Heart right ventricle (tissue), 16 donors: ENCODE results near the gene PRSS3. TPM values are rescaled to one million over a fixed set of nuclear protein-coding genes. Genes with fewer than 3 reads are reported as not detected.
A peak's percentile ranks its signal among the peaks of the same experiment; 100 is the strongest.
"Not testable (repeated sequence)": the region's sequence is repeated elsewhere in the genome, so short reads cannot be mapped to it uniquely, and the experiment has no call there.

Source experiments
- ATAC-seq, 8 donors: fragments of 200-7000 bp; cut with Tn5 transposase; one replicate each; pipeline ENCODE4 v1.9.1; 2020; ENCODE audit warnings: mild to moderate bottlenecking in 8 of 8, moderate library complexity in 8 of 8, moderate number of reproducible peaks in 1 of 8
- DNase-seq, 2 donors: peaks; one replicate each; pipeline ENCODE4 v3.0.0-alpha.2; 2020
- H3K27ac ChIP-seq, 10 donors: fragments of 200-600 bp; sonication (generic) in 2 of 10; one replicate each; pipeline versions ENCODE4 v1.5.0 to v1.8.0; 2020 to 2022; ENCODE audit warnings: mild to moderate bottlenecking in 3 of 10
- H3K27me3 ChIP-seq, 7 donors: fragments of 200-600 bp; one replicate each; pipeline ENCODE4 v1.8.0; 2021 to 2022; ENCODE audit warnings: mild to moderate bottlenecking in 2 of 7
- H3K36me3 ChIP-seq, 9 donors: fragments of 200-600 bp; sonication (generic) in 1 of 9; one replicate each; pipeline versions ENCODE4 v1.5.0 to v1.8.0; 2020 to 2022; ENCODE audit warnings: mild to moderate bottlenecking in 2 of 9
- H3K4me1 ChIP-seq, 9 donors: fragments of 200-600 bp; sonication (generic) in 1 of 9; one replicate each; pipeline versions ENCODE4 v1.5.0 to v1.8.0; 2020 to 2022; ENCODE audit warnings: mild to moderate bottlenecking in 4 of 9
- H3K4me3 ChIP-seq, 10 donors: fragments of 200-600 bp; sonication (generic) in 2 of 10; one replicate each; pipeline versions ENCODE4 v1.5.0 to v1.8.0; 2020 to 2022; ENCODE audit warnings: mild to moderate bottlenecking in 7 of 10, moderate library complexity in 2 of 10
- H3K9me3 ChIP-seq, 11 donors: fragments of 200-600 bp in 10 of 11; sonication (generic) in 2 of 11; one replicate each; pipeline versions ENCODE4 v1.5.0 to v1.8.0; 2013 to 2022; ENCODE audit warnings: mild to moderate bottlenecking in 2 of 11, control low read depth in 1 of 11, moderate library complexity in 1 of 11
- WGBS, 2 donors: extraction: QIAGEN DNeasy Blood & Tissue Kit; methylation state at CpG; one replicate each; pipeline ENCODE4 v1.1.7; 2013; ENCODE audit warnings: inconsistent platforms in 1 of 2; 5-methylcytosine and 5-hydroxymethylcytosine counted together
- intact Hi-C, 10 donors: fragments of 100-400 bp; cut with DNase I; formaldehyde crosslinking; loops; one replicate each; pipeline versions ENCODE4 v1.11.1 to v1.14.2; 2022
- polyA plus RNA-seq, 2 donors: library from polyadenylated mRNA; stranded (reverse); fragments of 200-250 nt; gene quantifications; one replicate each; pipeline ENCODE4 v1.2.3, GENCODE V29; 2013
- total RNA-seq, 10 donors: library from RNA; stranded (reverse); fragmentation: NEBNext Ultra II Directional in 3 of 10; extraction: Animal tissue kit (Norgen Biotek cat#: 25700) in 3 of 10; gene quantifications; one replicate each; pipeline versions ENCODE4 v1.2.1 to v1.2.4, GENCODE V29; 2021 to 2023
- TF ChIP-seq, protein P1 (sequence below), 9 donors: fragments of 200-600 bp; sonication (generic) in 2 of 9; IDR thresholded peaks; one replicate each; pipeline versions ENCODE4 v1.5.0 to v1.8.0; 2021 to 2022; ENCODE audit warnings: antibody characterized with exemption in 9 of 9, mild to moderate bottlenecking in 5 of 9, moderate library complexity in 1 of 9
- donor health status: Arrhythmogenic right ventricular cardiomyopathy.
- donor health status: ischemic (EF 13 %, LVEDD 7.1; RV severe dilation, severe dysfunction).
- donor health status: healthy with polysubstance abuse.
- donor health status: DM: no; HTN: yes; CAD: no.
- donor health status: DM: no; HTN: no; CAD: no.
- donor health status: ischemic (EF 25% LVEDD 6.9; RV normal size, moderate dysfunction).
- donor health status: ischemic (EF 25% LVEDD 5.7; RV mildly dilated, moderate dysfunction).
- donor health status: healthy.
- donor health status: DM: yes; HTN: yes; CAD: no.
- donor health status: Ischemic cardiomyopathy.
- donor health status: ischemic (EF 35%, LVEDD 5.7; RV mildly dilated, moderate dysfunction).
- donor health status: nonischemic (EF 11% LVEDD 7.7; RV severe dilation, severe dysfunction).
- donor health status: DM: yes; HTN: yes; CAD: no.
- donor health status: PGD.
- donor health status: ischemic (EF 29% LVEDD 5.4; RV normal size, mild dysfunction).
- donor health status: nonischemic (EF 23%, LVEDD 6.1; RV moderate dilation, normal function).

PRSS3 gene
- total and polyA plus RNA-seq, 12 donors = 0.07 to 1.0 (median 0.66) TPM; not detected in 4

DNA sequence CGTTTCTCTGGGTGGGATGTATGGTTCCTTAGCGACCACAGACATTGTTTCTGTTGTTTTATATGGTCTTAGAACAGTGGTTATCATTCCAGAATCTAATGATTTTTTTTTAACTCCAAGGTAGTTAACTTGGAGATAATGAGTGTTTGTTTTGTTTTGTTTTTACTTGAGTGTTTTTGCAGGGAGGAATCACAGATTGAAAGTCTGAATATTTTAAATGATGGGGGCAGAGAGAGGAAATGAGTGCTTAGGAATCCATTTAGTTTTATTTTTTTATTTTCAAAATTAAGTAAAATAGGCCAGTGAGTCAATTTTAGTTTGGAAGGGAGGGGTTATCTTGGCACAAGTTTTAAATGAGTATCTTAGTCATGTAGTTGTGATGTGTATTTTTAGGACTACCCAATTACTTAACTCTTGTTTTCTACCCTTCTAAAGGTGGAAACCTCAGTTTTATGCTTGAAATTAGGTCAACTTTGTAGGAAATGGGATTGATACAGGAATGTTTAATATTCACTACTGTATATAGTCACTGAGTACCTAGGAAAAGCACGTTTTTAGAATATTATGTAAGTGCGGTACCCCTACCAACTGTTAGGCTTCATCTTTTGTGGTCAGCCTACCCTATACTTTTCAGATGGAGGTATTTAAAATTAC is 23.6 kb downstream of the PRSS3 start:
- Histone ChIP-seq H3K9me3 (no peaks in the 10 kb centered on the region), H3K4me3 (peak overlapping the region; percentile 65 to 96 (median 90)), H3K27me3 (no peaks in the 10 kb centered on the region), H3K36me3 (peaks cover 0 to 6% (median 0%) of the 10 kb centered on the region in 9 donors), H3K27ac (peak overlapping the region; percentile 98 to 100 (median 99)), H3K4me1 (peaks cover 7 to 75% (median 54%) of the 10 kb centered on the region in 9 donors)
- intact Hi-C loops = loop anchor here in 9 of 10 donors (5.0 to 10.0 kb wide), 9 partner anchors 33 to 436 kb away; no protein-coding TSS in a partner anchor
- TF ChIP-seq, protein P1, sequence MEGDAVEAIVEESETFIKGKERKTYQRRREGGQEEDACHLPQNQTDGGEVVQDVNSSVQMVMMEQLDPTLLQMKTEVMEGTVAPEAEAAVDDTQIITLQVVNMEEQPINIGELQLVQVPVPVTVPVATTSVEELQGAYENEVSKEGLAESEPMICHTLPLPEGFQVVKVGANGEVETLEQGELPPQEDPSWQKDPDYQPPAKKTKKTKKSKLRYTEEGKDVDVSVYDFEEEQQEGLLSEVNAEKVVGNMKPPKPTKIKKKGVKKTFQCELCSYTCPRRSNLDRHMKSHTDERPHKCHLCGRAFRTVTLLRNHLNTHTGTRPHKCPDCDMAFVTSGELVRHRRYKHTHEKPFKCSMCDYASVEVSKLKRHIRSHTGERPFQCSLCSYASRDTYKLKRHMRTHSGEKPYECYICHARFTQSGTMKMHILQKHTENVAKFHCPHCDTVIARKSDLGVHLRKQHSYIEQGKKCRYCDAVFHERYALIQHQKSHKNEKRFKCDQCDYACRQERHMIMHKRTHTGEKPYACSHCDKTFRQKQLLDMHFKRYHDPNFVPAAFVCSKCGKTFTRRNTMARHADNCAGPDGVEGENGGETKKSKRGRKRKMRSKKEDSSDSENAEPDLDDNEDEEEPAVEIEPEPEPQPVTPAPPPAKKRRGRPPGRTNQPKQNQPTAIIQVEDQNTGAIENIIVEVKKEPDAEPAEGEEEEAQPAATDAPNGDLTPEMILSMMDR (IDR thresholded peaks at IDR 0.05) = no peak
- no peak for DNase-seq
- ATAC-seq = no peak
- 18% methylated on average over 4 of the region's 4 CpGs for WGBS, 2 donors

DNA sequence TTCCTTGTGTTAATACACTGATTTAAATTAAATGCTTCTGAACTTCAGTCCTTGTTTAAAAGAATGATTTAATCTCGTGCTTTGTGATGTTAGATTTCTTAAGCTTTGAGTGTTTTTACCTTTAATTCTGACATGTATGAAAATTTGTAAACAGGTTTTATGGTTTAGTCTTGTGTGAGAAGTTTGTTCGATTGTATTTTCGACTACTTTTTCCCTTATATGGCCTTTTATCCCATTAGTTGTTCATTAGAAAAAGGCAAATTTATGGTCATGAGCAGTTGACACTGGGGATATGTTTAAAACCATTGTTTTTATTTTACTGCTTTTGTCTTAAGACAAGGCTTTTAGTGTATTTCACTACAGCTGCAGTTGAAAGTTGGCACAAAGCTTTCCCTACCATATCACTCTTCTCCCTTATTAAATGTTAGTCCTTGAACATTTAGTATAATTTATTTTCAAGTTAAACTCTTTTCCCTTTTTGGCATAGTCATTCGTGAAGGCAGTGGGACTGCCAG is 24.9 kb downstream of the PRSS3 start:
- TF ChIP-seq, protein P1 (IDR thresholded peaks at IDR 0.05) = no peak
- Histone ChIP-seq H3K9me3 (no peaks in the 10 kb centered on the region), H3K4me1 (peaks cover 2 to 65% (median 45%) of the 10 kb centered on the region in 9 donors), H3K4me3 (peak overlapping the region in 2 of 10 donors; percentile 0 to 89), H3K27me3 (no peaks in the 10 kb centered on the region), H3K27ac (peak overlapping the region in 4 of 10 donors; percentile 46 to 100 (median 99)), H3K36me3 (peaks cover 0 to 11% (median 0%) of the 10 kb centered on the region in 9 donors)
- DNase-seq (no peak), ATAC-seq (no peak)
- intact Hi-C loops = no loop called here
- 56 to 58% methylated on average over 4 of the region's 4 CpGs for WGBS, 2 donors

- TF ChIP-seq, protein P1 (IDR thresholded peaks at IDR 0.05) = no peak
- Histone ChIP-seq H3K4me3 (no peak overlapping the region), H3K27me3 (no peaks in the 10 kb centered on the region), H3K36me3 (peaks cover 0 to 18% (median 0%) of the 10 kb centered on the region in 9 donors), H3K4me1 (peaks cover 2 to 52% (median 37%) of the 10 kb centered on the region in 9 donors), H3K9me3 (no peaks in the 10 kb centered on the region), H3K27ac (no peak overlapping the region)
- ATAC-seq (no peak), DNase-seq (no peak)
- intact Hi-C loops = no loop called here
- WGBS, 2 donors = 72 to 77% methylated on average over 3 of the region's 3 CpGs
Measured at GRCh38 chr9:33823801-33824200, 28.4 kb downstream of the PRSS3 start.

- H3K27ac ChIP-seq, H3K4me3 ChIP-seq, H3K27me3 ChIP-seq, H3K9me3 ChIP-seq, DNase-seq, intact Hi-C loops, ATAC-seq: not testable (repeated sequence)
- 97% methylated on average over 11 of the region's 11 CpGs for WGBS, 2 donors
- H3K36me3 ChIP-seq = peaks cover 0 to 27% (median 0%) of the 10 kb centered on the region in 9 donors
- peaks cover 2 to 37% (median 13%) of the 10 kb centered on the region in 9 donors for H3K4me1 ChIP-seq
Measured at GRCh38 chr9:33827285-33827684, 31.9 kb downstream of the PRSS3 start.

DNA sequence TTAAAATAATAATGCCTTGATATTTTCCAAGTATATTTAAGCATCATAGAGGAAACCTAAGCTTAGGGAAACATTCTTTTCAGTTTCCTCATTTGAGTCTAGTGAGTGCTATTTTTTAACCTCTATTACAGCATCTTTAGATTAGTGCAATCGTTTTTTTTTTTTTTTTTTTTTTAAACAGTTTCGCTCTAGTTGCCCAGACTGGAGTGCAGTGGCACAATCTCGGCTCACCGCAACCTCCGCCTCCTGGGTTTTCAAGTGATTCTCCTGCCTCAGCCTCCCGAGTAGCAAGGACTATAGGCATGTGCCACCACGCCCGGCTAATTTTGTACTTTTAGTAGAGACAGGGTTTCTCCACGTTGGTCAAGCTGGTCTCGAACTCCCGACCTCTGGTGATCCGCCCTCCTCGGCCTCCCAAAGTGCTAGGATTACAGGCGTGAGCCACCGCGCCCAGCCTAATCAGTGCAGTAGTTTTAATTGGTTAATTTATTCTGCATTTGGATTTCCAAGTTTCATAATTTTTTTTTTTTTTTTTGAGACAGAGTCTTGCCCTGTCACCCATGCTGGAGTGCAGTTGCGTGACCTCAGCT is 34.4 kb downstream of the PRSS3 start:
- DNase-seq, ATAC-seq, intact Hi-C loops, H3K4me3 ChIP-seq, H3K9me3 ChIP-seq, H3K27me3 ChIP-seq: not testable (repeated sequence)
- WGBS, 2 donors = 89 to 91% methylated on average over 17 of the region's 17 CpGs
- H3K36me3 ChIP-seq = peaks cover 0 to 16% (median 0%) of the 10 kb centered on the region in 9 donors
- peaks cover 0 to 31% (median 5%) of the 10 kb centered on the region in 9 donors for H3K4me1 ChIP-seq
- H3K27ac ChIP-seq = peak overlapping the region in 1 of 10 donors; percentile 31
